HG03342 (cell line): ENCODE measurements around the gene MTARC1.
A peak's percentile ranks its signal among the peaks of the same experiment; 100 is the strongest.

ENCODE experiments used
- ATAC-seq: cut with Tn5 transposase; IDR thresholded peaks from one replicate; pipeline ENCODE4 v1.9.1; 2021; ENCODE audit warnings: mild to moderate bottlenecking, moderate library complexity; ENCODE audit not compliant: unreplicated experiment

MTARC1 gene

GRCh38 chr1:220786337-220787068 is at the start of gene MTARC1:
Gene MTARC1 (plus strand): TSS chr1:220786913. CDS start chr1:220786945, 32 bp downstream.
- no peak for ATAC-seq

DNA sequence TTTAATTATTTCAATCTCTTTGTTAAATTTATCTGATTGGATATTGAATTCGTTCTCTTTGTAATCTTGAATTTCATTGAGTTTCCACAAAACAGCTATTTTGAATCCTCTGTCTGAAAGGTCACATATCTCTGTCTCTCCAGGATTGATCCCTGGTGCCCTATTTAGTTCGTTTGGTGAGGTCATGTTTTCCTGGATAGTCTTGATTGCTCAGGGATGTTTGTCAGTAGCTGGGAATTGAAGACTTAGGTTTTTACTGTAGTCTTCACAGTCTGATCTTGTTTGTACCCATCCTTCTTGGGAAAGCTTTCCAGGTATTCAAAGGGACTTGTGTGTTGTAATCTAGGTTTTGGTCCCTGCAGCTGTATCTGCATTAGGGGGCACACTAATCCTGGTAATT is 45.4 kb upstream of the MTARC1 start:
- ATAC-seq, result no peak

DNA sequence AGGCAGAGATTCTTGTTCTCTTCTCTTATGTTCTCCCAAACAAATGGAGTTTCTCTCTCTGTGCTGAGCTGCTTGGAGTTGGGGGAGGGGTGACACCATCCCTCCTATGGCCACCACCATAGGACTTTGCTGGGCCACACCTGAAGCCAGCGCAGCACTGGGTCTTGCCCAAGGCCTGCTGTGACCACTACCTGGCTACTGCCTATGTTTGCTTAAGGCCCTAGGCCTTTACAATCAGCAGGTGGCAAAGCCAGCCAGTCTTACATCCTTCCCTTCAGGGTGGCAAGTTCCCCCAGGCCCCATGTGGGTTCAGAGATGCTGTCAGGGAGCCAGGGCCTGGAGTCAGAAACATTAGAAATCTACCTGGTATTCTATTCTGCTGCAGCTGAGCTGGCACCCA is 44.9 kb upstream of the MTARC1 start:
- ATAC-seq, result no peak

DNA sequence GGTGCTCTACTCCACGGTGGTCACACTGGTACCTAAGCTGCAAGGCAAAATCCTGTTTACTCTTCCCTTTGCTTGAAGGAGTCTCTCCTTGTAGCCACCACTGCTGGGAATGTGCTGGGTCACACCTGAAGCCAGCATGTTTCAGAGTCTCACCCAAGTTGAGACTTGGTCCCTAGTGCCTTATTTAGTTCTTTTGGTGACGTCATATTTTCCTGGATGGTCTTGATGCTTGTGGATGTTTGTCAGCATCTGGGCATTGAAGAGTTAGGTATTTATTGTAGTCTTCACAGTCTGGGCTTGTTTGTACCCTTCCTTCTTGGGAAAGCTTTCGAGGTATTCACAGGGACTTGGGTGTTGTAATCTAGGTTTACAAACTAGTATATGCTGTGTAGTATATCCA is 44.2 kb upstream of the MTARC1 start:
- ATAC-seq, result no peak

DNA sequence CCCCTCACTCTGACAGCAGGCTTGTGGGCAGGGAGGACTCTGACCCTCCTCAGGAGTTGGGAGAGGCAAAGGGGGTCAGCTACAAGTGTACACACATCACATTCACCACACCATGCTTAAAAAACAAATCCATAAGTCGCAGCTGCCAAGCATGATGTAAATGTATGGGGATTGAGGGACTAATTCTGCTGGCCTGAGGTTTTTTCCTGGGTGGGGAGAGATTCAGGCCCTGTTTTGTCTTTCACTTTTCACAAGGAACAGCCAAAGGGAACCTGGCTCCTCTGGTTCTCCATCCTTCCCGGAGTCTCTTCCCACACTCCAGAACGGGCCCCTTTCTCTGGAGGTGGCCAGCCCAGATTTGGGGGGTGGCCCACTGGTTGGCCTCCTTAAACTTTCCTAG is 39.9 kb upstream of the MTARC1 start:
- no peak for ATAC-seq

DNA sequence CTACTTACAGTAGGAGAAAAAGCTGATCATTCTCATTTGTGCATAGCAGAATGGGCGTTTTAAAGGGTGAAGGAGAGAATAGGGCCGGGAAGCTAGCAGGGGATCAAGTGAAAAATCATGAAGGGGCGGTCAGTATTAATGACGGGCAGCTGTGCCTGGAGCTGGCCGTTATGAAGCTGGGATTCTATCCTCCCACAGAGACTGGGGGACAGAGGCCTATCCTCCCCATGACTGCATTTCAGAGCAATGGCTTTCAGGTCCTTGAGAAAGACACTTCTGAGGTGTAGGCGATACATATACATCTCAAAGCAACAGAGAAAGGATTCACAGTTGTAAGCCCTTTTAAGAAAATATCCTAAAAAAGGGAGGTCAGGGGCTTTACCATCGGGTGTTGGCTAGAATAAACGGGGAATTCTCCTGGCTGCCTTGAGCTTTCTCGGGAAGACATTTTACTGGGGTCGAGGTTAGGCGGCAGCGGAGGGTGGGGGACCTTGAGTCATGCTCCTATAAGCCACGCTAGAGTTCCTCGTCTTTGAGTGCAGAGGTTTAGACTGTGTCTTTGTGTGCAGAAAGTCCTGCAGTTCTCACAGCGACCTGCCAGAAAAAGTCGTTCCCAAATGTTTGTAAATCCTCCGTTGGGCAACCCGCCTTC is 39.1 kb upstream of the MTARC1 start:
- peak; percentile 2 for ATAC-seq

DNA sequence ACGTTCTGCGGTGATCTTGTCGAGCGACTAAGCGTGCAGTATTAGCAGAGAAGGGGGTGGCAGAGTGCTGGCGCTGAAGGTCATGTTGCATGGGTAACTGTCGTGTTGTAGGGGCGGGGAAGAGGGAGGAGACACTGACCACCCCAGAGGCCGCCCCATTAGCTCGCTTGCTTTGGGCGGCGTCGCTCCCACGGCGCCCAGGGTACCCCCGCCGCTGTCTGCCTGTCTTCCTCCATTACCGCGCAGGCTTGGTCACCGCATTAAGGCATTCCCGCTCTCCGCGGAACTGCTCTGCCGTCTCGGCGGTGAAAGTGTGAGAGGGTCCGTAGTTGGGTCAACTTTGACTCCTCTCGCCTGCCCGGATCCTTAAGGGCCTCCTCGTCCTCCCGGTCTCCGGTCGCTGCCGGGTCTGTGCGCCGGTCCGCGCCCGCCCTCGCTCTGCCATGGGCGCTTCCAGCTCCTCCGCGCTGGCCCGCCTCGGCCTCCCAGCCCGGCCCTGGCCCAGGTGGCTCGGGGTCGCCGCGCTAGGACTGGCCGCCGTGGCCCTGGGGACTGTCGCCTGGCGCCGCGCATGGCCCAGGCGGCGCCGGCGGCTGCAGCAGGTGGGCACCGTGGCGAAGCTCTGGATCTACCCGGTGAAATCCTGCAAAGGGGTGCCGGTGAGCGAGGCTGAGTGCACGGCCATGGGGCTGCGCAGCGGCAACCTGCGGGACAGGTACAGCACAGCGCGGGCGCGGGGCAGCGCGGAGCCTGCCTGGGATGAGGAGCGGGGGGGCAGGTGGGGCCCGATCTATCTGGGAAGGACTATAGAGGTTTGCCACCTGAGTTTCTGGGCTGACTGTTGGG is 38.4 kb upstream of the MTARC1 start, which contains the start of gene MTARC2:
TSS of gene MTARC2 (plus strand) at position 234 of the 846 bp plus-strand sequence. CDS start at position 444, 210 bp downstream.
- ATAC-seq, result peak; percentile 60

DNA sequence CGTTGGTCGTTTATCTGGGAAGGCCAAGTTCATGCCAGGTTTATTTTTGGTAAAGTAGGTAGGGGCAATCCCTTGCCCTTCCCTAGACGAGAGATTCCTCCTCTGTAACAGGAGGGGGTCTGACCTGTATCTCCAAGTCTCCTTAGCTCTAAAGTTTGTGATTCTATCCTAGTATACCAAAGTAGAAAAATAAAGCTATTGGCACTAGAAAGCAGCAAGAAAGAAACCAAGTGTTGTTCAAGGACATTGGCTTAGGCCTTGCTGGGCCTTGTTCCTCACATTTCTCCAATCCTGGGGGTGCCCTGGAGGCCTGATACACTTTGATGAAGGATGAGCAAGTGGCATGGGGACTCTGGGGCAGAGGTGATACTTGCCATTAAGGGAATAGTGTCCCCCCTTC is 37.8 kb upstream of the MTARC1 start:
- no peak for ATAC-seq

DNA sequence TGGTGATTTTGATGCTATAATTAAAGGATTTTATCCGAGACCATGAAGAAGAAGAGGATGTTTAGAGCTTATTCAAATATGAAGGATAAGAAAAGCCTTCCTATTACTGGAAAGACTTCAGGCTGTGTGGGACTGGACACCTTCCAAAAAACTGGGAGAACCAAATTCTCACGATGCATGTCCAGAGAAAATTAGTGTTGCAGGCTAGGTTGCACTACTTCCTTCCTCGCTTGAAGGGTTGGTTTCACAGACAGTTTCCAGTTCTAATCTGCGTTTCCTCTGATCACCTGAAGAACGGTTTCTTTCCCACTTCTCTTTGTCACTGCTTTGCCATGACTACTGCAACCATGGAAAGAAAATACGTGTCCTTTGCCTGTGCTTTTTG is 36.6 kb upstream of the MTARC1 start:
- no peak for ATAC-seq

DNA sequence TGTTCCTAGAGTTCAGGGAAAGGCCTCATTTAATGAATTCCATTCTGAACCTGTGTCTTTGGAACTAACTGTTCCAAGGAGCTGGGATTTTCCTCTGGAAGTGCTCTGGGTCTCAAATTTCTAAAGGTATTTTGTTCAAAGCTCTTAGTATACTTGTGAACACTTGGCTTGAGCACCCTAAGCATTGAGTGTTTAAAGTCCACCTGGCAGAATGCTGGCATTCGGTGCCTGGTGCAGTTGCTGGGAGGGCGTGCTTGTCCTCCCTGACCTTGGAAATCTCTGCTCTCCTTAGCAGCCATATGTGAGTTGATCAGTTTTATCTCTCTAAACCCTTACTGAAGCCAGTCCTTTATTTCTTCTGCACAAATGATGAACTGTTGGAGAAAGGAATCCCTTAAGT is 35.6 kb upstream of the MTARC1 start:
- ATAC-seq, result no peak

GRCh38 chr1:220754212-220754917 is 32.3 kb upstream of the MTARC1 start:
- ATAC-seq, result no peak

GRCh38 chr1:220754918-220755295 is 31.8 kb upstream of the MTARC1 start:
- ATAC-seq, result no peak

DNA sequence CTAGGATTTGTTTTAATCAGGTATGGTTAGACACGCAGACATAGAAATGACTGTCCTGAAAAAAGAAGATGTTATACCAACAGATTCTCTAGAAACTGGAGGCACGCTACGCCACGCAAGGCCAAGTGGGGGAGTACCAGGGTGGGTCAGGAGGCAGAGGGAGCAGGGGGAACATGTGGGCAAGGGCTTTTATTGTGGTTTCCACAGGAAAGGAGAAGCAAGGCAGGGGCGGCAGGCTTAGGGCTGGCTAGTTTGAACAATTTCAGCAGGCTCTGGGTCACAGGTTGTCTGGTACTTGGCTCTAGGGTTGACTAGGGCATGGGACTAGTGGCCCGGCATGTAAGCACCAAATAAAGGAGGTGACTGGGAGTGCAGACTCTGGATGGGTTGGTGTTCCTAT is 31.4 kb upstream of the MTARC1 start:
- ATAC-seq, result no peak

GRCh38 chr1:220757441-220757840 is 29.3 kb upstream of the MTARC1 start:
- no peak for ATAC-seq

DNA sequence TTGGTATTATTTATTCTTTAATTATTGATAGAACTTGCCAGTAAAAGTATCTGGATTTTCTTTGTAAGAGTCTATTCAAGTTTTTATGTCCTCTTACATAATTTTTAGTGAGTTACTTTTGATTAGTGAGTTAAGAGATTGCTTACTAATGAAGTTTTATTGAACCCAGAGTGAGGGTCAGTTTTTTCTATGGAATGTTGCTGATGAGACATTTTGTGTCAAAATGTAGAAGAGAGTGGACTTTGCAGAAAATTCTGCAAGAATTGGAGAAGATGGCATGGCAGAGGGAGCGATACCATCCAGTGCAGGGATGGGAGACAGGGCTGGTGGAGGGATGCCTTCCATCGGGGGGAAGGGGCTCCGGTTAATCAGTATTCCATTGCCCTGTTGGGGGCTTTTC is 27.6 kb upstream of the MTARC1 start:
- ATAC-seq, result no peak

DNA sequence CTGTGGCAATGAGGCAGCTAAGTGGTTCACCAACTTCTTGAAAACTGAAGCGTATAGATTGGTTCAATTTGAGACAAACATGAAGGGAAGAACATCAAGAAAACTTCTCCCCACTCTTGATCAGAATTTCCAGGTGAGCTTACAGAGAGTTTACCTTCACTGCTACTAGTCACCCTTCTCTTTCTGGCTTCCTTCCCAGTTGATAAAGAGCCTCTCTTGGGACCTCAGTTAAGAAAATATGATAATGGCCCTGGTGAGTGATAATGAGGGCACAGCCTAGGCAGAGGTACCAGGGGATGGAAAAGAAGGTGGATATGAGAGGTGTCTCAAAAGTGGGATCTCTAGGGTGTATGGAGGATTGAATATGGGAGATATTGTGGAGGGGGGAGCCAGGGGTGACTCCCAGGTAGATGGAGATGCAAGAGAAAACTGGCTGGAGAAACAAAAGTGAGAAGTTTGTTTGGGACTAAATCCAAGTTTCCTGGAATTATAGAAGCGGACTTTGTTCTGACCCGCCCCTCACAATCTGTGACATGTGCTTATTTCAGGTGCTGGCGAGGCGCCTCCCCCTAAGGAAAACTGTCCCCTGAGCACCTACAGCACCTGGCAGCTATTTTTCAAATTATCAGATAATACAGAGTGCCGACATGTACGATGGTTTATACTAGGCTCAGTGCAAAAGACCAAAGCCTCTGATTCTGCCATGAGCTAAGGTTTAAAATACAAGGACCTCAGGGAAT is 24.9 kb upstream of the MTARC1 start:
- no peak for ATAC-seq

DNA sequence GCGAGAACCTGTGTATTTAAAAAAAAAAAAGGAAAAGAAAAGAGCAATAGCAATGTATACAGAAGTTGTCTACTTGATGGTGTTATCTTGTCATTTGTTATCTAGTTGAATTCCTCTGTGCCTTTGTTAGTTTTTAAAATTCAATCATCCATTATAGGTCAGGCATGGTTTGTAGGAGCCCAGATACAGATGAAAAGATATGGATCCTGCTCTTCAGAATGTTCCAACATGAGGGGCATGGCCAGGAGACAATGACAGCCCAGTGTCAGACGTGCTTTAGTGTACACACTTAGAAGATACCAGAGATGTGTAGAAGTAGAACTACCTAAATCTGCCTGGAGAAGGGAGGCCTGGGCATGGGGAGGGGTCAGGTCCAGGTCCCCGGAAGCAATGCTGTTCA is 22.0 kb upstream of the MTARC1 start:
- ATAC-seq, result no peak

GRCh38 chr1:220767312-220768125 is 19.2 kb upstream of the MTARC1 start:
- no peak for ATAC-seq

- no peak for ATAC-seq
These were observed 18.5 kb upstream of the MTARC1 start for GRCh38 chr1:220768126-220768601.
